Measurements from ENCODE around the gene PRLR.

DNA sequence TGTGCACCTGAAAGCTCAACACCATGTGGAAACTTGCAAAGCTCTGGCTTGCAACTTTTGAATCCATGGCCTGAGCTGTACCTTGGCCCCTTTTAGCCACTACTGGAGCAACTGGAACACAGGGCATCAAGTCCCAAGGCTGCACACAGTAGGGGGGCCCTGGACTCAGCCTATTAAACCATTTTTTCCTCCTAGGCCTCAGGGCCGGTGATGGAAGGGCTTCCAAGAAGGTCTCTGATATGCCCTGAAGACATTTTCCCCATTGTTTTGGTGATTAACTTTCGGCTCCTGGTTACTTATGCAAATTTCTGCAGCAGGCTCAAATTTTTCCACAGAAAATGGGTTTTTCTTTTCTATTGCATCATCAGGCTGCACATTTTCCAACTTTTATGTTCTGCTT lies 22.7 kb upstream of the PRLR start:
- TF ChIP-seq, protein P1, sequence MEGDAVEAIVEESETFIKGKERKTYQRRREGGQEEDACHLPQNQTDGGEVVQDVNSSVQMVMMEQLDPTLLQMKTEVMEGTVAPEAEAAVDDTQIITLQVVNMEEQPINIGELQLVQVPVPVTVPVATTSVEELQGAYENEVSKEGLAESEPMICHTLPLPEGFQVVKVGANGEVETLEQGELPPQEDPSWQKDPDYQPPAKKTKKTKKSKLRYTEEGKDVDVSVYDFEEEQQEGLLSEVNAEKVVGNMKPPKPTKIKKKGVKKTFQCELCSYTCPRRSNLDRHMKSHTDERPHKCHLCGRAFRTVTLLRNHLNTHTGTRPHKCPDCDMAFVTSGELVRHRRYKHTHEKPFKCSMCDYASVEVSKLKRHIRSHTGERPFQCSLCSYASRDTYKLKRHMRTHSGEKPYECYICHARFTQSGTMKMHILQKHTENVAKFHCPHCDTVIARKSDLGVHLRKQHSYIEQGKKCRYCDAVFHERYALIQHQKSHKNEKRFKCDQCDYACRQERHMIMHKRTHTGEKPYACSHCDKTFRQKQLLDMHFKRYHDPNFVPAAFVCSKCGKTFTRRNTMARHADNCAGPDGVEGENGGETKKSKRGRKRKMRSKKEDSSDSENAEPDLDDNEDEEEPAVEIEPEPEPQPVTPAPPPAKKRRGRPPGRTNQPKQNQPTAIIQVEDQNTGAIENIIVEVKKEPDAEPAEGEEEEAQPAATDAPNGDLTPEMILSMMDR (IDR thresholded peaks at IDR 0.05 in 4 of 5, conservative IDR thresholded peaks at IDR 0.05 in 1 of 5), result no peak
- TF ChIP-seq POLR2A (IDR thresholded peaks at IDR 0.05), result no peak

Data from gastrocnemius medialis (tissue), 4 donors.